IPS DF 6.9 (cell line): ENCODE data around the gene OSBPL3.

Source experiments
- DNase-seq: peaks from one replicate; pipeline ENCODE4 v3.0.0-alpha.2; 2013; ENCODE audit warnings: low read depth, low spot score
- H3K27ac ChIP-seq: one replicate; pipeline ENCODE4 v1.5.1; 2013; ENCODE audit warnings: low read length, control low read depth
- H3K27me3 ChIP-seq: 2 replicates; pipeline ENCODE4 v1.6.1; 2013; ENCODE audit warnings: mild to moderate bottlenecking, low read length; ENCODE audit not compliant: control insufficient read depth, insufficient read depth
- H3K36me3 ChIP-seq: 2 replicates; pipeline ENCODE4 v1.6.1; 2013; ENCODE audit warnings: low read length; ENCODE audit not compliant: control insufficient read depth, insufficient read depth
- H3K4me1 ChIP-seq: 2 replicates; pipeline ENCODE4 v1.6.1; 2013; ENCODE audit warnings: low read length; ENCODE audit not compliant: control insufficient read depth, insufficient read depth
- H3K4me3 ChIP-seq: 2 replicates; pipeline ENCODE4 v1.5.1; 2013; ENCODE audit warnings: mild to moderate bottlenecking, low read length
- H3K9me3 ChIP-seq: 2 replicates; pipeline ENCODE4 v1.6.1; 2013; ENCODE audit warnings: low read length, inconsistent platforms; ENCODE audit not compliant: control insufficient read depth, insufficient read depth
- WGBS: extraction: QIAGEN DNeasy Blood & Tissue Kit; methylation state at CpG from one replicate; pipeline ENCODE4 v1.1.7; 2013; ENCODE audit warnings: mixed read lengths, missing lambda C conversion rate; ENCODE audit not compliant: insufficient read length, insufficient coverage; 5-methylcytosine and 5-hydroxymethylcytosine counted together

The OSBPL3 gene

DNA sequence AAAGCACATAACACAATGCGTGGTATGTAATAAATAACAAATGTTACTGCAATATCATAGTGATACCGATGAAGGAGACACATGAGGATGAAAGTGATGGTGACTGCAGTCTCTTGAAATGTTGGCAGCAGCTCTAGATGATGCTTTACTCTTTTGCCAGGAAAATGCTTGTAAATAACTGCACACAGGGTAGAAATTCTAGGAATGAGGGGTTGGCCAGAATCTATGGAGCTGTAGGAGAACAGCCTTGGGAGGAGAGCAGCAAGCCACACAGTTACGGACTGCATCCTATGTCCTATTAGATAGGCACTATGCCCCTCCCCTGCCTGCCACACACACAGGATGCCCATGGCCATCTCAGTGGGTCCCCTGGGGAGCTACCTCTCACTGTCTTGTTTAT, 125.1 kb downstream of the OSBPL3 start:
- Histone ChIP-seq H3K36me3 (no peaks in the 10 kb centered on the region), H3K27ac (no peak overlapping the region), H3K4me3 (no peak overlapping the region), H3K4me1 (no peaks in the 10 kb centered on the region), H3K27me3 (no peaks in the 10 kb centered on the region), H3K9me3 (no peaks in the 10 kb centered on the region)
- DNase-seq = no peak
- WGBS = no CpG with 5 or more reads among the region's 3 CpGs

- no peaks in the 10 kb centered on the region for H3K9me3 ChIP-seq
- no peaks in the 10 kb centered on the region for H3K27me3 ChIP-seq
- no peak overlapping the region for H3K27ac ChIP-seq
- no peaks in the 10 kb centered on the region for H3K4me1 ChIP-seq
- DNase-seq = no peak
- H3K4me3 ChIP-seq = no peak overlapping the region
- no peaks in the 10 kb centered on the region; the same call in 1 of the 2 replicates for H3K36me3 ChIP-seq
Observed at GRCh38 chr7:24851786-24852185, 128.2 kb downstream of the OSBPL3 start.

- H3K4me1 ChIP-seq = no peaks in the 10 kb centered on the region
Observed at GRCh38 chr7:24848878-24849277, 131.1 kb downstream of the OSBPL3 start.

DNA sequence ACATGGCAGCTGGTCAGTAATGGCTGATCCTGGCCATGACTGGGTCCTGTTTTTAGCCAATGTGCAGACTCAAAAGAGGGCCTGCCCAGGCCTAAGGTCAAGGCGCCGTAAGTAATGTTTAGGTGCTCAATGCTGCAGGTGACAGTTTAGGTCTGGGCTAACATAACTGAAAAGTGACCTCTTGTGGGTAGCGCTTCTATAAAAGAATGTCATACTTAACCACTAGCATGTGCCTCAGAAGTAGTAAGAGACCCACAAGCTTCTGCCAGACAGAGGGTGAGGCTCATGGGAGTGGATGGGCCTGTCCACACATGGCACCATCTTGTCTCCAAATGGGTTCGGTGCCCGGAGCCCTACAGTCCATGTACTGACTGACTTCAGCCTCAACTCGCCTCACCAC, 132.2 kb downstream of the OSBPL3 start:
- WGBS = no CpG with 5 or more reads among the region's 6 CpGs
- Histone ChIP-seq H3K9me3 (no peaks in the 10 kb centered on the region), H3K36me3 (no peaks in the 10 kb centered on the region; the same call in 1 of the 2 replicates), H3K4me1 (no peaks in the 10 kb centered on the region), H3K4me3 (no peak overlapping the region), H3K27ac (no peak overlapping the region), H3K27me3 (no peaks in the 10 kb centered on the region)
- DNase-seq = no peak

More at GRCh38 chr7:24848878-24849277, 131.1 kb downstream of the OSBPL3 start:
- Histone ChIP-seq H3K27ac (no peak overlapping the region), H3K27me3 (no peaks in the 10 kb centered on the region), H3K9me3 (no peaks in the 10 kb centered on the region), H3K4me3 (no peak overlapping the region), H3K36me3 (no peaks in the 10 kb centered on the region; the same call in 1 of the 2 replicates)
- no CpG with 5 or more reads among the region's 16 CpGs for WGBS
- no peak for DNase-seq

- H3K9me3 ChIP-seq = no peaks in the 10 kb centered on the region
- H3K4me1 ChIP-seq = no peaks in the 10 kb centered on the region
- no peaks in the 10 kb centered on the region for H3K27me3 ChIP-seq
- no peak for DNase-seq
- no peak overlapping the region for H3K27ac ChIP-seq
- H3K4me3 ChIP-seq = no peak overlapping the region
- no peaks in the 10 kb centered on the region; the same call in 1 of the 2 replicates for H3K36me3 ChIP-seq
- WGBS = no CpG with 5 or more reads among the region's 5 CpGs
Observed at GRCh38 chr7:24843821-24844434, 136.1 kb downstream of the OSBPL3 start.

DNA sequence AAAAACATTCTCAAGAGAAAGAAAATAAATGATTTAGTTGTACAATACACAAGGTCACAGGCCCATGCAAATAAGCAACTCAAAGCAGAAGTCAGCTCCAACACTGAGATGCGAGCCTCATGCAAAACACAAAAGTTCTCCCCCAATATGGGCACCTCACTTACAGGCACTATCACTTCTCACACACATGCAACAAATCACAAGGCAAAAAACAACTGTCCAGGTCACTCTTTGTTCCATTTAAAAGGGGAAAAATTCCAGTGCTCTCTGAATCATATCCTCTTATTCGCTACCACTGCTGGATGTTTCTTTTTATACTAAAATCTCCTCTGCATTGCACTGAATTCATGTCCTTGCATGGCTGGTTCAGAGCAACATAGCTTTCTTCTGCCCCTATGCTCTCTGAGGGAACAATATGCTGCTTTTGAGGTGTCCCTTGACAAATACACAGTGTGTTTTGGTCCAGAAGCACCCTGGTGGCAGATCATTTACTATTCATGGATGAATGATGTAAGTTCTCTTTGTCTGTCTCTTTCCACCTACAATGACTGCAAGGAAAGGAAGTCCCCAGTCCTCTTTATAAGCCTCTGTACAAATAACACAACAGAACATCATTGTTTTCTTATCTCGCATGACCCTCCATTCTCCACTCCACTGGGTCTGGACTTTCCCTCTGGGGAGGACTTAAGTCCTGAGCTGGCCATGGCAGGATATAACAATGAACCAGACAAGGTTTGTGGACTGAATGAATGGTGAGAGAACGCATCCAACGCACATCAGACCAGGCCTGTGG, 137.3 kb downstream of the OSBPL3 start:
- Histone ChIP-seq H3K27me3 (no peaks in the 10 kb centered on the region), H3K4me1 (no peaks in the 10 kb centered on the region), H3K4me3 (no peak overlapping the region), H3K27ac (no peak overlapping the region), H3K36me3 (no peaks in the 10 kb centered on the region), H3K9me3 (no peaks in the 10 kb centered on the region)
- WGBS = no CpG with 5 or more reads among the region's 5 CpGs
- DNase-seq = no peak

- WGBS = no CpG with 5 or more reads among the region's 2 CpGs
- Histone ChIP-seq H3K9me3 (no peaks in the 10 kb centered on the region), H3K4me1 (no peaks in the 10 kb centered on the region), H3K27me3 (no peaks in the 10 kb centered on the region), H3K4me3 (no peak overlapping the region), H3K36me3 (no peaks in the 10 kb centered on the region), H3K27ac (no peak overlapping the region)
- DNase-seq = no peak
Observed at GRCh38 chr7:24842029-24842428, 137.9 kb downstream of the OSBPL3 start.

GRCh38 chr7:24840563-24840962, 139.4 kb downstream of the OSBPL3 start:
- Histone ChIP-seq H3K9me3 (no peaks in the 10 kb centered on the region), H3K4me1 (no peaks in the 10 kb centered on the region), H3K27ac (no peak overlapping the region), H3K4me3 (no peak overlapping the region), H3K27me3 (no peaks in the 10 kb centered on the region), H3K36me3 (no peaks in the 10 kb centered on the region)
- no peak for DNase-seq

DNA sequence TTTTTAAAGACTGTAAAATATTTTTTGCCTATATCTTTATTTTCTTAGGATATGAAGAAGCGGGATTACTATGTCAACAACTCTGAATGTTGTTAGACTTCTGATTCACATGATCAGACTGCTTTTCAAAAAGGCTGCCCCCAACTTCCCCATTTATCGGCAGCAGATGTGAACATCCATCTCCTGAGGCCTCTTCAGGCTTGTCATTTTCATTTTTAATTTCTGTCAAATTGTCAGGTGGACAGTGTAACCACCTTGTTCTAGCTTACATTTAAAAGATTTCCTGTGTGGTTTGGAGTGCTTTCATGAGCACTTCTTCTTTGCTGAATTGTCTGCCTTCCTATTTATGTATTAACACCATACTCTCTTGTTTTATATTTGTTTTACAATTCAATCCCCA, 143.9 kb downstream of the OSBPL3 start:
- Histone ChIP-seq H3K4me3 (no peak overlapping the region), H3K27ac (no peak overlapping the region), H3K27me3 (no peaks in the 10 kb centered on the region), H3K9me3 (no peaks in the 10 kb centered on the region), H3K4me1 (no peaks in the 10 kb centered on the region), H3K36me3 (peaks cover 3% of the 10 kb centered on the region; the same call in 1 of the 2 replicates)
- no CpG with 5 or more reads among the region's 2 CpGs for WGBS
- no peak for DNase-seq

GRCh38 chr7:24835643-24836042, 144.3 kb downstream of the OSBPL3 start:
- Histone ChIP-seq H3K27me3 (no peaks in the 10 kb centered on the region), H3K4me3 (no peak overlapping the region), H3K4me1 (no peaks in the 10 kb centered on the region), H3K9me3 (no peaks in the 10 kb centered on the region), H3K36me3 (peaks cover 3% of the 10 kb centered on the region; the same call in 1 of the 2 replicates), H3K27ac (no peak overlapping the region)
- no CpG with 5 or more reads among the region's 3 CpGs for WGBS
- DNase-seq = no peak
